ENCODE data around the gene GPR61. TPM values are rescaled to one million over a fixed set of nuclear protein-coding genes. Genes with fewer than 3 reads are reported as not detected.

The GPR61 gene
- polyA plus RNA-seq, 3 donors, result 0.28 TPM; not detected in 2

GRCh38 chr1:109537450-109538178 lies 2.1 kb upstream of the GPR61 start:
- no peak overlapping the region for H3K9ac ChIP-seq (ENCODE audit: insufficient read depth, low read length, poor library complexity, severe bottlenecking)
- H3K27ac ChIP-seq (ENCODE audit: low read depth in 1 of 2, low read length in 2 of 2), result no peak overlapping the region
- Mint-ChIP-seq H3K4me1 (peaks cover 3% of the 10 kb centered on the region), H3K27ac (no peak overlapping the region), H3K36me3 (no peaks in the 10 kb centered on the region), H3K4me3 (no peak overlapping the region), H3K27me3 (ENCODE audit: low read depth in 3 of 3) (peaks cover 0 to 4% (median 2%) of the 10 kb centered on the region in 3 donors), H3K9me3 (no peaks in the 10 kb centered on the region)
- WGBS (ENCODE audit: insufficient coverage), result no CpG with 5 or more reads among the region's 9 CpGs
- no peak overlapping the region for H3K4me3 ChIP-seq (replicated peaks in 1 of 3; ENCODE audit: low read depth in 2 of 3, low read length in 3 of 3)
- no peak overlapping the region for H2AFZ ChIP-seq (ENCODE audit: insufficient read depth, low read depth, low read length, poor library complexity, severe bottlenecking)
- TF ChIP-seq CTCF (IDR thresholded peaks at IDR 0.05), result no peak
- no peaks in the 10 kb centered on the region for H4K20me1 ChIP-seq (ENCODE audit: insufficient read depth, low read length)
- DNase-seq, result no peak
- intact Hi-C loops (cut with micrococcal nuclease), result loop anchor here in 1 of 2 donors (10.0 kb wide), 1 partner anchor 263 kb away; no protein-coding TSS in a partner anchor
- H3K4me1 ChIP-seq (ENCODE audit: control insufficient read depth in 1 of 2, insufficient read depth in 2 of 2, low read length in 2 of 2), result peaks cover 3 to 4% of the 10 kb centered on the region in 2 donors
- H3K27me3 ChIP-seq (ENCODE audit: control insufficient read depth in 2 of 2, insufficient read depth in 2 of 2, low read length in 2 of 2), result no peaks in the 10 kb centered on the region
- H3K9me3 ChIP-seq (replicated peaks in 1 of 2; ENCODE audit: control insufficient read depth in 1 of 2, insufficient read depth in 1 of 2, low read length in 2 of 2), result no peaks in the 10 kb centered on the region
- H3K79me2 ChIP-seq (ENCODE audit: insufficient read depth, low read length), result no peaks in the 10 kb centered on the region
- no peak overlapping the region for H3K4me2 ChIP-seq (replicated peaks; ENCODE audit: extremely low read depth, low read length, poor library complexity, severe bottlenecking)
- H3K36me3 ChIP-seq (replicated peaks in 1 of 2; ENCODE audit: control insufficient read depth in 1 of 2, insufficient read depth in 2 of 2, low read length in 2 of 2), result no peaks in the 10 kb centered on the region

GRCh38 chr1:109538827-109539555 lies 681 bp upstream of the GPR61 start:
- WGBS (ENCODE audit: insufficient coverage), result 93% methylated on average over 7 of the region's 9 CpGs
- H3K4me1 ChIP-seq (ENCODE audit: control insufficient read depth in 1 of 2, insufficient read depth in 2 of 2, low read length in 2 of 2), result no peaks in the 10 kb centered on the region
- H3K9me3 ChIP-seq (replicated peaks in 1 of 2; ENCODE audit: control insufficient read depth in 1 of 2, insufficient read depth in 1 of 2, low read length in 2 of 2), result no peaks in the 10 kb centered on the region
- no peaks in the 10 kb centered on the region for H3K79me2 ChIP-seq (ENCODE audit: insufficient read depth, low read length)
- no peaks in the 10 kb centered on the region for H3K4me1 Mint-ChIP-seq
- H3K36me3 ChIP-seq (replicated peaks in 1 of 2; ENCODE audit: control insufficient read depth in 1 of 2, insufficient read depth in 2 of 2, low read length in 2 of 2), result no peaks in the 10 kb centered on the region
- peaks cover 0 to 4% (median 2%) of the 10 kb centered on the region in 3 donors for H3K27me3 Mint-ChIP-seq (ENCODE audit: low read depth in 3 of 3)
- no peak for TF ChIP-seq CTCF (IDR thresholded peaks at IDR 0.05)
- no peaks in the 10 kb centered on the region for H4K20me1 ChIP-seq (ENCODE audit: insufficient read depth, low read length)
- no peak overlapping the region for H3K27ac Mint-ChIP-seq
- H3K27me3 ChIP-seq (ENCODE audit: control insufficient read depth in 2 of 2, insufficient read depth in 2 of 2, low read length in 2 of 2), result no peaks in the 10 kb centered on the region
- intact Hi-C loops (cut with micrococcal nuclease), result loop anchor here in 1 of 2 donors (10.0 kb wide), 1 partner anchor 264 kb away; no protein-coding TSS in a partner anchor
- no peak overlapping the region for H3K9ac ChIP-seq (ENCODE audit: insufficient read depth, low read length, poor library complexity, severe bottlenecking)
- H3K9me3 Mint-ChIP-seq, result peaks cover 0 to 2% (median 0%) of the 10 kb centered on the region in 7 donors
- no peak overlapping the region for H2AFZ ChIP-seq (ENCODE audit: insufficient read depth, low read depth, low read length, poor library complexity, severe bottlenecking)
- no peak overlapping the region for H3K4me3 ChIP-seq (replicated peaks in 1 of 3; ENCODE audit: low read depth in 2 of 3, low read length in 3 of 3)
- DNase-seq, result no peak
- H3K4me3 Mint-ChIP-seq, result no peak overlapping the region
- H3K27ac ChIP-seq (ENCODE audit: low read depth in 1 of 2, low read length in 2 of 2), result no peak overlapping the region
- no peaks in the 10 kb centered on the region for H3K36me3 Mint-ChIP-seq
- no peak overlapping the region for H3K4me2 ChIP-seq (replicated peaks; ENCODE audit: extremely low read depth, low read length, poor library complexity, severe bottlenecking)

All from CD14-positive monocyte (primary cell).